Germinal center (tissue), 1 donor: Measurements from ENCODE around the gene FEM1C.

Experiments used
- DNase-seq: peaks from one replicate; pipeline ENCODE4 v3.0.0; 2012; ENCODE audit warnings: mixed read lengths, low spot score

FEM1C gene

DNA sequence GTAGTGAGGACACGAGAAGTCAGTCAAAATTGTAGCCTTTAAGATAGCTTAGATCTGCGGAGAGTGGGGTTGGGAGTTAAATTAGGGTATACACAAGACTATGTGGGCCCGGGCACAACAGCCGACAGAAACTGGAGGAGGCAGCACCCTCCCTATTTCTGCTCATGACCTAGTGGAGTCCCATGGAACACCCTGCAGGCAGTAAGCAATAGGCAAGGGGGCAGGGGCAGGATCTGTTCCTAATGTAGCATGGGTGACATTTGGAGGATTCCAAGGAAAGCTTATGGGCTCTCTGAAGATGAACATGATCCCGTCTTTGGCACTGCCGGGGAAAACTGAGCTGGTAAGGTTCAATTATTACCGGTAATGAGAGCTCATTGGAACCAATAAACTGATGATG, 67.0 kb downstream of the FEM1C start:
- no peak for DNase-seq

DNA sequence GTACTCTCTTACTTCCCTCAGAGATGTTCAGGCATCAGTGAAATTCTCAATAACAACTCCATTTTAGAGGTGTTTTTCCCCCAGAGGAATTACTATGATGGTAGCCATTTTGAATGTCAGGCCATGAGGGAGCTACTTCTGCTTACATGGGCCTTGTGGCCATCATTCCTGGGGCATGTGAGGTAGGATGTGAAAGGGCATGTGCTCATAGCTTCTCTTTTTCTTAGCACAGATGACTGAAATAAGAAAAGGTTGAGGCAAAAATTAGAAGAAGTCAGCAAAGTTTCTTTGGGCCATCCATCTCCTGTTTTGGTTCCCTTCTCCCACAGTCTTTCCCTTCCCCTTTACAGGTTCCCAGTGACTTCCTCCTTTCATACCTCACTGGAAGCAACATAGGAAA, 68.8 kb downstream of the FEM1C start:
- DNase-seq, result no peak

DNA sequence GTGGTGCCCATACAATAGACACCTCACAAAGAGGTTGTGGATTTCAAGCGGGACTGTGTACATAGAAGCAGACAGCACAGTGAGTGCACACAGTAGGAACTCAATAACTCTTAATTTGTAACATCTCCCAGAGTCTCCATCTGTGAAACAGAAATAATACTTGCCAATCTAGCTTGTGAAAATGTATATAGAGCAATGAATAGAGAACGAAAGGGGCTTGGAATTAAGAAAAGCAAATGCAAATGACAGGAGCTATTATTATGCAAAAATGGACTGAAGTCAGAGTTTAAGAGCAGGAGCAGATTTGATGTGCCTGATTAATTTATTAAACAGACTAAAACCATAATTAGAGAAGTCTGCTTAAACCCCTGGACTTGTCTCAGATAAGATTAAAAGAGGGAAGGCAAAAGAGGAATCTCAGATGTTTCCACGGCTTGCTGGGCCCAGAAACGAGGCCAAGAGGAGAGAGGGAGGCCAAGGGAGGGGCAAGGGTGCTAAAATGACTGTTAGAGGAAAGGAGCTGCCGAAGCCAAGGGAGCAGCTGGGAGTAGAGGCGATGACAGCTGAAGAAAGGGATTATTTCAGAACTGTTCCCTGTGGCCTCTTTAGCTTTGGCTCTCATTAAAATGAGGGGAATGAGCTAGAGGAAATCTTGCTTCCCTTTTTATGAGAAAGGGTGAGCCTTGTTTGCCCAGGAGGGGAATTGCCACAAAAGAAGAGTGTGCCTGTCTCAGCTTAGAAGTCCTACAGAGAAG, 72.1 kb downstream of the FEM1C start:
- no peak for DNase-seq

DNA sequence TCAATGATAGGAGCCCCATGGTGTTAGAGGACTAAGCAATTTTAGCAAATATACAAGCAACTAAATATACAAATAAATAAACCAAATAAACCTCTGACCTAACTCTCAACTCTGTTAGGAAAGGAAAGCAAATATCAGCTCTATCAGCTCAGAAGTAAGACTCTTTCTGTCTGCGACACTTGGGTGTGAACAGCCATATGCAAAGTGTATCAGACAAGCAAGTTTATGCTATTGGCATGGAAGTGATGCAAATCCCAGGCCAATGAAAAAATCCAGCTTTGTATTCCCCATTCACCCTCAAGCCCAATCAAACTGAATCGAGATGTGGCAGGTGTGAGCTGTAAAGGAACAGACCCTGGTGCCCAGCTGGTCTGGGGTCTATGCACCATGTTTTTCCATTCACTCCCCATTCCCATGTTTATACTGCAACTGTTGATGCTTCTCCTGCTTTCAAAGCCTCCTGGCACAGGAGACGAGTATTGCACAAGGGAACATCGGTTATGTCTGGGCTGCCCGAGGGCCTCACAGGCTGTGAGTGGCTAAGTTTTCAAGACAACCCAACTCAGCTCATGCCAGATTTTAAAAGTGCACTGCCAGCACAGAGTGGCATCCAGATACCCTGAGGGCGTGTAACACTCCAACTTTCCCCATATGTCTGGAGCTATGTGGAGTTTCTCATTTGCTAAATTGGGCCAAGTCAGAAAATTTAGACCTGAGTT, 73.1 kb downstream of the FEM1C start:
- no peak for DNase-seq

DNA sequence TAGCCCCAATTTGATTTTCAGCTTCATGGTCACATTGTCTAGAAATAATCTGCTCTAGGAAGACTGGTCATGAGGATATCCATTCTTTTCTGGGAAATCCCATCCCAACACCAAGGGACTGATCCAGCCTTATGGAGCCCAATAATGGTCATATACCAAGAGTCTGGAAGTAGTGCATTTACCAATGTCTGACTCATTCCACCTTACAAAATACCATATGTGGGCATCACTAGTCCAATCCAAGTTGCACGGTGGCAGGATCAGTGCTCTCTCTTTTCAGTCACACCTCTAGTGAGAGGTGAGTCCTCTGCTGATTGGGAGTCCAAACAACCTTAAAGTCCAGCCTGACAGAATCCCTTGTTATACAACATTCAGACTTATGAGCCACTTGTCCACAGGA, 73.7 kb downstream of the FEM1C start:
- no peak for DNase-seq
